SK-N-SH treated with all-trans-retinoic acid at 6 μM for 48 hours (cell line): ENCODE data around the gene TGFBR3.

Experiments used
- ARNTL ChIP-seq: fragments of 450-650 bp; formaldehyde crosslinking; IDR thresholded peaks from 2 replicates; pipeline ENCODE4 v1.5.0; 2020; ENCODE audit warnings: low read depth, mild to moderate bottlenecking, moderate library complexity, borderline replicate concordance
- CSDC2 ChIP-seq: fragments of 250-450 bp; sonication (Bioruptor Pico); IDR thresholded peaks from 2 replicates; pipeline ENCODE4 v1.5.0; 2020; ENCODE audit warnings: mild to moderate bottlenecking, moderate library complexity
- ESRRG ChIP-seq: fragments of 250-450 bp; sonication (Bioruptor Pico); IDR thresholded peaks from 2 replicates; pipeline ENCODE4 v1.6.1; 2021; ENCODE audit warnings: mild to moderate bottlenecking
- GLIS3 ChIP-seq: fragments of 250-450 bp; sonication (Bioruptor Pico); IDR thresholded peaks from 2 replicates; pipeline ENCODE4 v1.5.0; 2020; ENCODE audit warnings: mild to moderate bottlenecking, moderate library complexity
- OSR1 ChIP-seq: fragments of 250-450 bp; sonication (Bioruptor Pico); IDR thresholded peaks from 2 replicates; pipeline ENCODE4 v1.8.0; 2022; ENCODE audit warnings: moderate library complexity, mild to moderate bottlenecking, inconsistent platforms
- PATZ1 ChIP-seq: fragments of 250-450 bp; sonication (Bioruptor Pico); IDR thresholded peaks from 2 replicates; pipeline ENCODE4 v1.8.0; 2020; ENCODE audit warnings: mild to moderate bottlenecking, moderate library complexity, borderline replicate concordance
- POU6F1 ChIP-seq: fragments of 250-450 bp; sonication (Bioruptor Pico); IDR thresholded peaks from 2 replicates; pipeline ENCODE4 v1.8.0; 2021; ENCODE audit warnings: low read depth, mild to moderate bottlenecking, moderate library complexity, borderline replicate concordance
- PPARA ChIP-seq: fragments of 250-450 bp; sonication (Bioruptor Pico); IDR thresholded peaks from 2 replicates; pipeline ENCODE4 v1.5.0; 2020; ENCODE audit warnings: mild to moderate bottlenecking, borderline replicate concordance
- RARB ChIP-seq: fragments of 250-450 bp; sonication (Bioruptor Pico); IDR thresholded peaks from 2 replicates; pipeline ENCODE4 v1.8.0; 2021; ENCODE audit warnings: mild to moderate bottlenecking, moderate library complexity
- TSHZ2 ChIP-seq: fragments of 250-450 bp; sonication (Bioruptor Pico); IDR thresholded peaks from 2 replicates; pipeline ENCODE4 v1.5.0; 2020; ENCODE audit warnings: mild to moderate bottlenecking, moderate library complexity
- ZC3H10 ChIP-seq: fragments of 250-450 bp; sonication (Bioruptor Pico); IDR thresholded peaks from 2 replicates; pipeline ENCODE4 v1.5.1; 2021; ENCODE audit warnings: mild to moderate bottlenecking, moderate library complexity
- ZFP3 ChIP-seq: fragments of 250-450 bp; sonication (Bioruptor Pico); IDR thresholded peaks from 2 replicates; pipeline ENCODE4 v1.5.0; 2020; ENCODE audit warnings: mild to moderate bottlenecking, moderate library complexity
- ZFP30 ChIP-seq: fragments of 450-650 bp; formaldehyde crosslinking; IDR thresholded peaks from 2 replicates; pipeline ENCODE4 v1.5.0; 2022; ENCODE audit warnings: mild to moderate bottlenecking, moderate library complexity
- ZNF8 ChIP-seq: fragments of 450-650 bp; formaldehyde crosslinking; IDR thresholded peaks from 2 replicates; pipeline ENCODE4 v1.5.0; 2020; ENCODE audit warnings: mild to moderate bottlenecking, moderate library complexity

GRCh38 chr1:91866425-91866824, 19.5 kb downstream of the TGFBR3 start:
- no peak for TF ChIP-seq PPARA (CRISPR knock-in tag)
- TF ChIP-seq ZFP30: no peak
- TF ChIP-seq ESRRG (CRISPR knock-in tag): no peak
- no peak for TF ChIP-seq POU6F1
- no peak for TF ChIP-seq TSHZ2
- no peak for TF ChIP-seq RARB (CRISPR knock-in tag)
- no peak for TF ChIP-seq ZNF8
- TF ChIP-seq ZFP3 (CRISPR knock-in tag): no peak
- no peak for TF ChIP-seq PATZ1 (CRISPR knock-in tag)
- TF ChIP-seq GLIS3 (CRISPR knock-in tag): no peak
- TF ChIP-seq CSDC2 (CRISPR knock-in tag): no peak
- TF ChIP-seq ARNTL (CRISPR knock-in tag): no peak
- TF ChIP-seq OSR1: no peak
- no peak for TF ChIP-seq ZC3H10
